Body of pancreas (tissue), 4 donors: Measurements from ENCODE around the gene NTSR1.

ENCODE experiments used
- CTCF ChIP-seq, 7 experiments: fragments of 450-650 bp in 4 of 7; fragments of 200-600 bp in 3 of 7; sonication (generic) in 3 of 7; IDR thresholded peaks; one replicate each; pipeline ENCODE4 v1.5.1; 2016 to 2019; ENCODE audit warnings: antibody characterized with exemption in 7 of 7
- POLR2A ChIP-seq, 3 donors: fragments of 450-650 bp; IDR thresholded peaks; one replicate each; pipeline ENCODE4 v1.6.1; 2016; ENCODE audit warnings: antibody characterized with exemption in 3 of 3, mild to moderate bottlenecking in 2 of 3

DNA sequence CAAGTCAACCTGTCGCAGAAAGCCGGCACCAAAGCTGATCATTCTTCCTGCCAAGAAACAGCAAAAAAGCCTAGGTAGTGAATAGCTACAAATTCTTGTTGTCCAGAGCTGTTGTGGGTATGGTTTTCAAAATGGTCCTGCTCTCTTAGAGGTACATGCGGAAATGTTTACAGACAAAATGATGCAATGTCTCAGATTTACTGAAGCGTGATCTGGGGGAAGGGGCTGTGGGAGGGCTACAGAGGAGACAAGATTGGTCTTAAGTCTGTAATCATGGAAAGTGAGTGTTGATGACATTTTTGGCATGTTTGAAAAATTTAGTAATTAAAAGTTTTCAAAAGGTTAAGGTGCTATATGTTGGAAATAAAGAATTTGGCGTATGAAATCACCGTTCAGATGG lies 6.2 kb downstream of the NTSR1 start:
- no peak for TF ChIP-seq CTCF (IDR thresholded peaks at IDR 0.05)
- TF ChIP-seq POLR2A (IDR thresholded peaks at IDR 0.05) = no peak
